Measurements from ENCODE around the gene ORMDL3.
A peak's percentile ranks its signal among the peaks of the same experiment; 100 is the strongest.
"Not testable (repeated sequence)": the region's sequence is repeated elsewhere in the genome, so short reads cannot be mapped to it uniquely, and the experiment has no call there.

Gene ORMDL3

DNA sequence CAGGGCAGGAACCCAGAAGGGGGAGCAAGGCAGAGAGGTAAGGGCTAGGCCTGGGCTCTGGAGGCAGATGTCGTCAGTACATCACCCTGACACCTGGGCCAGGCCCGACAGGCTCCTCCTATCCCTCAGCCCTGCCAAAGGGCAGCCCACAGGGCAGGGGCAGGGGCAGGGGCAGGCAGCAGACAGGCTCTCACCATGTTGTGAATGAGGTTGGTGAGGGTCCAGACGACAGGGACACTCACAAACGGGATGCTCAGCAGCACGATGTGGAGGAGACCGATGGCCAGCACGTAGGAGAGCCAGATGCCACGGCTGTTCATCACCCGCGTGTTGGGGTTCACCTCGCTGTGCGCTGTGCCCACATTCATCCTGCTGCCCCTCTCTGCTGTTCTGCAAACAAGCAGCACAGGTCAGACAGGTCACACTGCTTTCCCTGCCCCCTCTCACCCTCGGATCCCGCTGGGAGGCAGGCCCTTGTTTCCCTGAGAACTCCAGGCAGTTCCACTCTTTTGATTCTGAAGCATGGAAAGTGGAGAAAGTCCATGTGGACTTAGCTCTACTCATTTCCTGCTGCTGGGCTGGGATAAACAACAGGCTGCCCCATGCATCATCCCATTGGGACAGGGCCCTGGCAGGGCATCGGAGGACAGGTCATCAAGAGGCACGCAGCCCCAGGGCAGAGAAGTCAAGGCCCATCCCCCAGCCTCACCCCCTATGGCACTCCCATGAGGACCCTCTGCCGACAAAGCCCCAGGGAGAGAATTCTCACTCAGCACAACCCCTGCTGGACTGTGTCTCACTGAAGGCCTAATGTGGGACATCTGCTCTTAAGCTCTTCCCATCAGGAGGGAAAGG lies 3.3 kb downstream of the ORMDL3 start:
- no peak for DNase-seq

DNA sequence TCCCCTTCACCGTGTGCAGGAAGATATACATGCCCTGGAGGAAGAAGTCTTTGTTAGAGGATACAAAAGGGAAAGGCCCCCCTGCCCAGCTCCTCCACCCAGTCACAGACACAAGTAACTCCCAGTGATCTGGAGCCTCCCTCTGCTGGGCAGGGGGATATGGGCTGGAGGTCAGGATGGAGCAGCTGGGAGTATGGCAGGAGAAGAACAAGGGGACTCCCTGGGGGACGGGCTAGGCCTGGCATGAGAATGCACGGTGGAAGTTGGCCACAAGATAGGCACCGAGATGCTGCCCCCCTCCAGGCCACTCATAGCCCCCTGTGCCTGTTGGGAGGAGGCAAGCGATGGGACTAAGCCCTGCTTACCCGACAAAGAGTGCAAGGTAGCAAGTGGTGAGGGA lies 4.2 kb downstream of the ORMDL3 start:
- no peak for DNase-seq

GRCh38 chr17:39922006-39922405 lies 5.4 kb downstream of the ORMDL3 start:
- DNase-seq: no peak

- DNase-seq: no peak
Observed at GRCh38 chr17:39921323-39921722, 6.1 kb downstream of the ORMDL3 start.

GRCh38 chr17:39920218-39921210 lies 6.9 kb downstream of the ORMDL3 start:
- DNase-seq: no peak

- no peak for DNase-seq
Observed at GRCh38 chr17:39919087-39919683, 8.2 kb downstream of the ORMDL3 start.

DNA sequence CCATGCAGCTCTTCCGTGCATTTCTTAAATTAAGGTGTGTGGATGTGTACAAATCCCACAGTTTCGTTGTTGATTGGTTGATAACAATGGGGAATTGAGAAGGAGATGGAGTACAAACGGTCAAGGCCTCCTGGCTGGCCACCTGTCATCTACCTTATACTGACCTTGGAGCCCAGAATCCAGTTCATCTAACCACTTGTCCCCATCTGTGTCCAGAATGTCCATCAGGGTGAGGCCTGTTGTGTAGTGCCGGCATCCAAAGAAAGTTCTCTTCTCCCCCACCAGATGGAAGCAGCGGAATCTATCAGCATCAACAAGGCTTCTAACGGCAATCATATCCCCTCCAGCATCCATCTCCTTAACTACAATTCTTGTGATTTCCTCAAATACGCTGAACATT lies 10.5 kb downstream of the ORMDL3 start:
- DNase-seq: no peak

- DNase-seq: no peak
Observed at GRCh38 chr17:39915559-39915958, 11.8 kb downstream of the ORMDL3 start.

DNA sequence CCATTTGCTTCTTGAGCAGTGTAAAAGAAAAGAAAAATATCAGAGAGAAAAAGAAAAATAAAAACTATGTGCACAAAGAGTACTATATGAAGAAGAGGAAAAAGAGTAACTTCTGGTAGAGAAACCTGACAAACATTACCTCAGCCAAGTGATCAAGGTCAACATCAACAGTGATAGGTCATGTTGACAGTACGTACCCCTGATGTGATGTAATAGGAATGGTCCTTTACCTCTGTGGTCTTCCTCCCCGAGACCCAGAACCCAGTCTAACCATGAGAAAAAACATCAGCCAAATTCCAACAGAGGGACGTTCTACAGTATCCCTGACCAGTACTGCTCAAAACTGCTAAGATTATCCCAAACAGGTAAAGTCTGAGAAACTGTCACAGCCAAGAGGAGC lies 13.4 kb downstream of the ORMDL3 start:
- DNase-seq: no peak

DNA sequence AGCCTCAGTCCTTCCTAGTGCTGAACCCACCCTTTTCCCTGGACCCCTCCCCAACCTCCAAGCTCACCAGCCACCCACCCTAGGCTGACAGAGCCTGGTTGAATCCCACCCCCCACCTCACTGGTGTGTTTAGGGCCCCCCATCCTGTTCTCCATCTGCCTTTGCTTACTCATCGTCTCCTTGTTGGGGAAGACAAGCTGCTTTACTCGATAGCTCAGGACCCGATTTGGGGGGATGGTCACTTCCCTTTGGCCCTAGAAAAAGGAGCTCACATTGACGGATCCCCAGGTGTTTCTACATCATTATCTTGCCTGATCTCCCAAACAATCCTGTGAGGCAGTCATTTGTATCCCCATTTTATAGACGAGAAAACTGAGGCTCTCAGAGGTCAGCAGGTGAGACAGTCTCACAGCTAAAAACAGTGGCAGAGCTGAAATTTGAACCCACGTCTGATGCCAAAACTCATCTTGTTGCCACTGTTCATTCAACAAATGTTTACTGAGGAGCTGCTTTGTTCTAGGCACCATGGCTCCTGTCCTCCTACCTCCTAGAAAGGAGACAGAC lies 18.5 kb downstream of the ORMDL3 start:
- DNase-seq: no peak

GRCh38 chr17:39904990-39905288 lies 22.5 kb downstream of the ORMDL3 start:
- no peak for DNase-seq

DNA sequence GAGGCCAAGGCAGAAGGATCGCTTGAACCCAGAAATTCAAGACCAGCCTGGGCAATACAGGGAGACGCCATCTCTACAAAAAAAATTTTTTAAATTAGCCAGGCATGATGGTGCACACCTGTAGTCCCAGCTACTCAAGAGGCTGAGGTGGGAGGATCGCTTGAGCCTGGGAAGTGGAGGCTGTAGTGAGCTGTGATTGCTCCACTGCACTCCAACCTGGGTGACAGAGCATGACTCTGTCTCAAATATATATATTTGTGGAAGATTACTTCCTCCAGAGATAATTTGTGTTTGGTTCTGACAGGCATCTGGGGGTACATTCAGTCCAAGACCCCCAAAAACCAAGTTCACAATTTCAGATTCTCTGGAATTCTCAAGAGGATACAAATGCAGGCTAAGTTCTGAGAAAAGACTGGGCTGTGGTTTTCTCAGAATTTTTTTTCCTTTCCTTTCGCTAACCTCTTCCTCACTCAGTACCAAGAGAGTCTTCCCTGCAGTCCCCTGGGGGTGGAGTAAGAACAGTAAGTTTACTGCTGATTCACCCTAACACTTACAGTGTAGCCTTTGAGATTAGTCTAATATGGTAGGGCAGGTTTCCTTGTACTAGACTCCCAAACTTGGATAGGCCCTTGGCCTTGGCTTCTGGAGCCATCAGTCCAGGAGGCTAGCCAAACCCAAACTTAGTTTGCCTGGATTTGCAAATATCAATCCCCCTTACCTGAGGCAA lies 24.1 kb downstream of the ORMDL3 start:
- DNase-seq: no peak

- not testable (repeated sequence) for DNase-seq
Observed at GRCh38 chr17:39902027-39902426, 25.4 kb downstream of the ORMDL3 start.

DNA sequence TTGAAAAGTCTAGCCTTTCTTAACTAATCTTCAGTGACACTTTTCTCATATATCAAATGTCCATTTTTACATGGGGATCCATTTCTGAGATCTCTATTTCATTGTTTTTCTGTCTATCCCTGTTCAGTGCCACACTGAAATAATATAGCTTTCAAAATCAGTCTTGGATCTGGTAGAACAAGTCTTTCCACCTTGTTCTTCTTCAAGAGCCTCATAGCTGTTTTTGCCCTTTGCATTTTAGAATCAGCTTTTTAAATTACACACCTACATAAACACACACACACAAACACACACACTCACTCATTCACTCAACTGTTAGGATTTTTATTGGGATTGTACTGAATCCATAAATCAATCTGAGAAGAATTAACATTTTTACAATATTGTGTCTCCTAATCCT lies 28.2 kb downstream of the ORMDL3 start:
- no peak for DNase-seq

DNA sequence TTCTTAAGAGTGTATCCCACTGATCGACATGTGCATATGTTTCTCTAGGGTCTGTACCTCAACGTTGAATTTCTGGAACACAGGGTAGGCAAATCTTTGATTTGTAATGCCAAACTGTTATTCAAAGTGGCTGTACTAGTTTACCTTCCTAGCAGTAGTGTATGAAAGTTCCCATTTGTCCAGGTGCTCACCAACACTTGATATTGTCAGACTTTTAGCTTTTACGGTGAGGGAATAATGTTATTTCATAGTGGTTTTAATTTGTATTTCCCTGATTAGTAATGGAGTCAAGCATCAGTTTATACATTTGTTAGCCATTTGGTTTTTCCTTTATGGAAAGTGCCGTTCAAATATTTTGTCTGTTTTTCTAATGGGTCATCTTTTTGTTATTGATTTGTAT lies 29.3 kb downstream of the ORMDL3 start:
- DNase-seq: no peak

- DNase-seq: no peak
Observed at GRCh38 chr17:39894681-39895376, 32.6 kb downstream of the ORMDL3 start.

- no peak for DNase-seq
Observed at GRCh38 chr17:39889200-39889599, 38.2 kb downstream of the ORMDL3 start.

- no peak for DNase-seq
Observed at GRCh38 chr17:39887078-39887477, 40.3 kb downstream of the ORMDL3 start.

DNA sequence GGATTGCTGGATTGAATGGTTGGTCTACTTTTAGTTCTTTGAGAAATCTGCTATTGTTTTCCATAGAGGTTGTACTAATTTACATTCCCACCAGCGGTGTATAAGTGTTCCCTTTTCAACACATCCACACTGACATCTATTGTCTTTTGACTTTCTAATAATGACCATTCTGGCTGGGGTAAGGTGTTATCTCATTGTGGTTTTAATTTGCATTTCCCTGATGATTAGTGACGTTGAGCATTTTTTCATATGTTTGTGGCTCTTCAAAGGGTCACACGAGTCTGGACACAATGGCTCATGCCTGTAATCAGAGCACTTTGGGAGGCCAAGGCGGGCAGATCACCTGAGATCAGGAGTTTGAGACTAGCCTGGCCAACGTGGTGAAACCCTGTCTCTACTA lies 41.3 kb downstream of the ORMDL3 start:
- not testable (repeated sequence) for DNase-seq

DNA sequence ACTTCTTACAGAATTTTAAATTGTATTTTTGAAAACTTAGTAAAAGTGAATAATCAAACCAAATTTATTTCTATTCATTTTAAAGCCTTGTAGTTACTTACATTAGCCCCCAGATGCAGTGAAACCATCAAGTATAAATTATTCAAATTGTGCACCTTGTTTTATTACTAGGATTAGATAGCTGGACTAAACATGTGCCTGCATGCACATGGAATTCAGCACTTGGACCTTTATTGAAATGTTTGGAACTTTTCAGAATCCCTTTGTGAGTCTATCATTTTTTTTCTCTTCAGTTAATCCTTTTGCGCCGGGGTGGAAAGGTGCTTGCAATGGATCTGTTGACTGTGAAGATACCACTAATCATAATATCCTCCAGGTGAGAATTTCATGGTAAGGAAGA lies 54.6 kb downstream of the ORMDL3 start:
- DNase-seq: peak in 1 of 2 donors; percentile 3

- DNase-seq: no peak
Observed at GRCh38 chr17:39871801-39872200, 55.6 kb downstream of the ORMDL3 start.
